GM12878 (cell line): ENCODE data around the gene UXS1. TPM values are rescaled to one million over a fixed set of nuclear protein-coding genes. Genes with fewer than 3 reads are reported as not detected.

Experiments used
- ATAC-seq: fragments of 200-7000 bp; cut with Tn5 transposase; 3 replicates; pipeline ENCODE4 v1.9.1; 2020; ENCODE audit warnings: mild to moderate bottlenecking, moderate library complexity
- BruUV-seq: library from RNA; stranded (reverse); fragments of 400-500 nt; replicated peaks from 2 replicates; lab custom pipeline; 2021; lab: Mats Ljungman, UMichigan
- CTCF ChIA-PET: fragments of 300-600 bp; sonication (Branson Sonifier 250); formaldehyde crosslinking; extraction: SDS; loops from one replicate; lab custom pipeline; 2021; ENCODE audit warnings: inconsistent platforms; lab: Yijun Ruan, JAX
- POLR2A ChIA-PET: fragments of 350-600 bp; formaldehyde crosslinking; extraction: SDS; loops from one replicate; lab custom pipeline; 2021; ENCODE audit warnings: inconsistent platforms; lab: Charles Lee
- RAD21 ChIA-PET: fragments of 300-600 bp; sonication (Branson Sonifier 250); formaldehyde crosslinking; loops from one replicate; lab custom pipeline; 2023; ENCODE audit warnings: antibody characterized with exemption; ENCODE audit not compliant: unreplicated experiment; lab: Charles Lee
- SMC1A ChIA-PET: fragments of 300-600 bp; sonication (Branson Sonifier 250); formaldehyde crosslinking; loops from one replicate; lab custom pipeline; 2023; ENCODE audit not compliant: unreplicated experiment, uncharacterized antibody; lab: Charles Lee
- DNase-seq: peaks from one replicate; pipeline ENCODE4 v3.0.0-alpha.2; 2011; ENCODE audit warnings: low read depth, low spot score
- FAIRE-seq: peaks from 3 replicates; lab custom pipeline; 2011; peaks lifted over from hg19 to GRCh38; lab: Jason Lieb, UNC
- H2AFZ ChIP-seq: 2 replicates; pipeline ENCODE4 v1.6.0; 2011; ENCODE audit warnings: low read depth, low read length, control low read depth; ENCODE audit not compliant: control insufficient read depth
- H3K27ac ChIP-seq: 2 replicates; pipeline ENCODE4 v1.5.1; 2011; ENCODE audit warnings: control low read depth; ENCODE audit not compliant: control insufficient read depth, insufficient read depth
- H3K27me3 ChIP-seq, 2 experiments: replicated peaks in 1 of 2; 2 replicates each; pipeline versions ENCODE4 v1.6.0 to v1.6.1; 2011; ENCODE audit warnings: low read length in 1 of 2; ENCODE audit not compliant: control insufficient read depth in 2 of 2, insufficient read depth in 2 of 2
- H3K36me3 ChIP-seq, 2 experiments: 2 replicates each; pipeline ENCODE4 v1.5.1; 2011; ENCODE audit warnings: low read length in 1 of 2; ENCODE audit not compliant: control insufficient read depth in 2 of 2, insufficient read depth in 2 of 2
- H3K4me1 ChIP-seq: 2 replicates; pipeline ENCODE4 v1.6.1; 2011; ENCODE audit warnings: mild to moderate bottlenecking, low read length, moderate library complexity, mixed read lengths; ENCODE audit not compliant: control insufficient read depth, insufficient read depth
- H3K4me2 ChIP-seq: 2 replicates; pipeline ENCODE4 v1.6.0; 2011; ENCODE audit warnings: control low read depth; ENCODE audit not compliant: control insufficient read depth, insufficient read depth
- H3K4me3 ChIP-seq: fragments of 200-600 bp; sonication (generic); 2 replicates; pipeline ENCODE4 v1.5.1; 2016
- H3K79me2 ChIP-seq: 2 replicates; pipeline ENCODE4 v1.6.0; 2011; ENCODE audit warnings: low read length; ENCODE audit not compliant: control insufficient read depth, insufficient read depth
- H3K9ac ChIP-seq: 2 replicates; pipeline ENCODE4 v1.8.0; 2011; ENCODE audit warnings: low read length, control low read depth, mixed read lengths; ENCODE audit not compliant: control insufficient read depth, insufficient read depth
- H3K9me3 ChIP-seq: replicated peaks from 3 replicates; pipeline ENCODE4 v1.5.1; 2011; ENCODE audit warnings: mild to moderate bottlenecking, low read length; ENCODE audit not compliant: control insufficient read depth, insufficient read depth
- H4K20me1 ChIP-seq: 2 replicates; pipeline ENCODE4 v1.6.0; 2011; ENCODE audit not compliant: control insufficient read depth, insufficient read depth
- ASH2L ChIP-seq: fragments of 300-600, 200-600 bp; sonication (generic); IDR thresholded peaks from 2 replicates; pipeline ENCODE4 v1.6.1; 2017; ENCODE audit warnings: low read depth, mild to moderate bottlenecking, borderline replicate concordance
- BCL11A ChIP-seq: IDR thresholded peaks from 2 replicates; pipeline ENCODE4 v1.6.1; 2011; ENCODE audit warnings: low read depth, low read length
- BMI1 ChIP-seq: fragments of 450-650 bp; IDR thresholded peaks from 2 replicates; pipeline ENCODE4 v1.6.1; 2016; ENCODE audit warnings: mild to moderate bottlenecking, moderate library complexity, borderline replicate concordance
- EZH2 ChIP-seq: IDR thresholded peaks from 2 replicates; pipeline ENCODE4 v1.6.1; 2012; ENCODE audit warnings: low read depth, mild to moderate bottlenecking, control low read depth, inconsistent platforms, low read length, borderline replicate concordance; ENCODE audit not compliant: control insufficient read depth
- KAT2A ChIP-seq: conservative IDR thresholded peaks from 2 replicates; pipeline ENCODE4 v1.6.1; 2011; ENCODE audit warnings: low read depth, low read length; ENCODE audit not compliant: control insufficient read depth
- MEF2B ChIP-seq: fragments of 450-650 bp; IDR thresholded peaks from 2 replicates; pipeline ENCODE4 v1.6.1; 2018; ENCODE audit warnings: mild to moderate bottlenecking, moderate library complexity; ENCODE audit not compliant: partially characterized antibody, poor library complexity, severe bottlenecking
- PML ChIP-seq: IDR thresholded peaks from 2 replicates; pipeline ENCODE4 v1.6.1; 2012; ENCODE audit warnings: low read length, inconsistent platforms
- SIN3A ChIP-seq: IDR thresholded peaks from 2 replicates; pipeline ENCODE4 v1.6.1; 2012; ENCODE audit warnings: low read depth, low read length, improper control_type of control experiment
- SMAD5 ChIP-seq: IDR thresholded peaks from 2 replicates; pipeline ENCODE4 v1.6.1; 2016; ENCODE audit warnings: antibody characterized with exemption, low read depth
- SUZ12 ChIP-seq: fragments of 200-600 bp; sonication (generic); IDR thresholded peaks from one replicate; pipeline ENCODE4 v1.6.1; 2018; ENCODE audit warnings: antibody characterized with exemption, mild to moderate bottlenecking; ENCODE audit not compliant: unreplicated experiment
- WGBS: methylation state at CpG from one replicate; pipeline ENCODE4 v1.1.6; 2016; ENCODE audit warnings: low lambda C conversion rate; ENCODE audit not compliant: insufficient replicate concordance, insufficient coverage; ENCODE audit errors: missing lambda C conversion rate; 5-methylcytosine and 5-hydroxymethylcytosine counted together
- in situ Hi-C: fragments of 300-500 bp; cut with MboI; formaldehyde crosslinking; loops from 9 replicates; pipeline ENCODE4 v1.14.3; 2018; ENCODE audit warnings: mixed read lengths
- intact Hi-C: fragments of 100-400 bp; cut with micrococcal nuclease; formaldehyde crosslinking; loops from one replicate; pipeline ENCODE4 v1.14.2; 2022; ENCODE audit not compliant: unreplicated experiment
- polyA plus RNA-seq, 11 experiments: library from polyadenylated mRNA; depleted of rRNA in 4 of 11; unstranded in 6 of 11; stranded (reverse) in 5 of 11; fragments of >200 nt; fragmentation: Nextera tagmentation in 4 of 11; fragmentation: Illumina TruSeq in 1 of 11; extraction: Ambion mirVana in 4 of 11; extraction: Trizol in 1 of 11; gene quantifications; 1 replicate in 1 of 11; 2 replicates in 10 of 11; pipeline versions ENCODE4 v1.2.1 to v1.2.3, GENCODE V29; 2011 to 2016; ENCODE audit warnings: inconsistent platforms in 2 of 11, missing spikeins in 2 of 11, low read depth in 1 of 11
- total RNA-seq, 4 experiments: library from RNA; depleted of rRNA in 3 of 4; stranded (reverse); fragments of >200 nt in 3 of 4; fragmentation: Illumina TruSeq in 1 of 4; extraction: Trizol in 1 of 4; gene quantifications; 2 replicates each; pipeline versions ENCODE4 v1.2.1 to v1.2.3, GENCODE V29; 2013 to 2021
- TF ChIP-seq, protein P1 (sequence below): fragments of 450-650 bp; IDR thresholded peaks from 2 replicates; pipeline ENCODE4 v1.6.1; 2014; ENCODE audit warnings: mild to moderate bottlenecking
- TF ChIP-seq, protein P2 (sequence below): IDR thresholded peaks from 2 replicates; pipeline ENCODE4 v1.6.1; 2011; ENCODE audit warnings: low read depth, mild to moderate bottlenecking, low read length, moderate library complexity, borderline replicate concordance; ENCODE audit errors: extremely low read depth

Gene UXS1
- total and polyA plus RNA-seq, 10 of the 15 experiments (the other 5 are each of a cell fraction or from before 2014, with no cell fraction given) = 6.0 to 25.4 (median 24.0) TPM

DNA sequence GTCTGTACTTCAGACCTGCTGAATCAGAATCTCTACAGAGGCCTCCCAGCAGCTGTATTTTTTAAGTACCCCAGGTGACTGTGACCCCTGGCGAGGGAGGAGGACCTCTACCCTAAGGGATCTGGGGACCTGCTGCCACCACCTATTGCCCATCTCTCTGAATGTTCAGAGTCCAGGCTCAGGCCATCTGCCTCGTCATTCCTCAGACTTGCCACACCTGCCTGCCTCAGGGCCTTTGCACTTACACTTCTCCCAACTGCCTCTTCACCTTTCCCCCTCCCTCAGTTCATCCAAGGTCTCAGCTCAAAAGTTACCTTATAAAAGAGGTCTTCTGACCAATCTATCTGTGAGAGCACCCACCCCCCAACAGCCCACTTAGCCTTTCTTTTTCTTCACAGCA, 21.5 kb downstream of the UXS1 start:
- DNase-seq (no peak), ATAC-seq (no peak), FAIRE-seq (no peak)
- Histone ChIP-seq H3K79me2 (no peaks in the 10 kb centered on the region; the same call in 1 of the 2 replicates), H3K4me3 (no peak overlapping the region), H3K9ac (no peak overlapping the region), H3K27ac (no peak overlapping the region), H4K20me1 (no peaks in the 10 kb centered on the region), H3K9me3 (no peaks in the 10 kb centered on the region), H3K4me2 (no peak overlapping the region), H3K4me1 (no peaks in the 10 kb centered on the region), H3K36me3 (no peaks in the 10 kb centered on the region; a peak in 1 of 4 replicates), H2AFZ (no peak overlapping the region), H3K27me3 (no peaks in the 10 kb centered on the region)
- TF ChIP-seq MEF2B = no peak
- no peak for TF ChIP-seq SIN3A
- TF ChIP-seq ASH2L = no peak
- no peak for TF ChIP-seq SUZ12
- TF ChIP-seq, protein P1, sequence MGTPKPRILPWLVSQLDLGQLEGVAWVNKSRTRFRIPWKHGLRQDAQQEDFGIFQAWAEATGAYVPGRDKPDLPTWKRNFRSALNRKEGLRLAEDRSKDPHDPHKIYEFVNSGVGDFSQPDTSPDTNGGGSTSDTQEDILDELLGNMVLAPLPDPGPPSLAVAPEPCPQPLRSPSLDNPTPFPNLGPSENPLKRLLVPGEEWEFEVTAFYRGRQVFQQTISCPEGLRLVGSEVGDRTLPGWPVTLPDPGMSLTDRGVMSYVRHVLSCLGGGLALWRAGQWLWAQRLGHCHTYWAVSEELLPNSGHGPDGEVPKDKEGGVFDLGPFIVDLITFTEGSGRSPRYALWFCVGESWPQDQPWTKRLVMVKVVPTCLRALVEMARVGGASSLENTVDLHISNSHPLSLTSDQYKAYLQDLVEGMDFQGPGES = no peak
- TF ChIP-seq KAT2A = no peak
- TF ChIP-seq, protein P2, sequence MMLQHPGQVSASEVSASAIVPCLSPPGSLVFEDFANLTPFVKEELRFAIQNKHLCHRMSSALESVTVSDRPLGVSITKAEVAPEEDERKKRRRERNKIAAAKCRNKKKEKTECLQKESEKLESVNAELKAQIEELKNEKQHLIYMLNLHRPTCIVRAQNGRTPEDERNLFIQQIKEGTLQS = no peak
- TF ChIP-seq BCL11A = no peak
- no peak for TF ChIP-seq EZH2
- TF ChIP-seq SMAD5 = no peak
- TF ChIP-seq PML = no peak
- no peak for TF ChIP-seq BMI1
- ChIA-PET POLR2A (no interaction called here), RAD21 (no interaction called here), SMC1A (no interaction called here), CTCF (interaction anchor here (1.3 kb wide), 1 partner anchor 16 kb away, joined by 4 read pairs; no protein-coding TSS in a partner anchor)
- in situ Hi-C loops (no loop called here), intact Hi-C loops (no loop called here)
- 82% methylated on average over 2 of the region's 2 CpGs for WGBS
- BruUV-seq = no TSS peak
